Neuron (in vitro differentiated cells): ENCODE data around the gene KRTAP22-2.

Source experiments
- H2AFZ ChIP-seq: one replicate; pipeline ENCODE4 v1.6.1; 2013; ENCODE audit warnings: low read depth, mild to moderate bottlenecking, inconsistent platforms, low read length, moderate library complexity
- H3K27me3 ChIP-seq: one replicate; pipeline ENCODE4 v1.6.1; 2013; ENCODE audit warnings: low read length; ENCODE audit not compliant: insufficient read depth
- H3K36me3 ChIP-seq: one replicate; pipeline ENCODE4 v1.6.1; 2013; ENCODE audit warnings: low read length; ENCODE audit not compliant: insufficient read depth
- H3K4me1 ChIP-seq: one replicate; pipeline ENCODE4 v1.6.1; 2013; ENCODE audit warnings: low read length; ENCODE audit not compliant: insufficient read depth
- H3K4me3 ChIP-seq: 2 replicates; pipeline ENCODE4 v1.5.1; 2013; ENCODE audit warnings: mild to moderate bottlenecking, low read length, moderate library complexity
- H3K9me3 ChIP-seq: one replicate; pipeline ENCODE4 v1.6.1; 2013; ENCODE audit warnings: low read length

Gene KRTAP22-2

GRCh38 chr21:30552782-30553181 lies 37.4 kb downstream of the KRTAP22-2 start:
- Histone ChIP-seq H3K27me3 (no peaks in the 10 kb centered on the region), H3K36me3 (no peaks in the 10 kb centered on the region)

GRCh38 chr21:30541764-30542163 lies 48.4 kb downstream of the KRTAP22-2 start, which contains the start of gene KRTAP19-6:
Gene KRTAP19-6 (minus strand): TSS chr21:30541864. CDS start chr21:30541833, 31 bp downstream.
- Histone ChIP-seq H3K4me3 (no peak within 1 kb of the TSS), H3K27me3 (no peaks in the 10 kb centered on the region)

More at GRCh38 chr21:30552782-30553181, 37.4 kb downstream of the KRTAP22-2 start:
- Histone ChIP-seq H3K4me1 (no peaks in the 10 kb centered on the region), H3K4me3 (no peak overlapping the region), H2AFZ (no peak overlapping the region), H3K9me3 (no peaks in the 10 kb centered on the region)

More at GRCh38 chr21:30541764-30542163, 48.4 kb downstream of the KRTAP22-2 start, which contains the start of gene KRTAP19-6:
- Histone ChIP-seq H2AFZ (no peak within 1 kb of the TSS), H3K36me3 (no peaks in the 10 kb centered on the region), H3K4me1 (no peaks in the 10 kb centered on the region), H3K9me3 (no peaks in the 10 kb centered on the region)
